ENCODE results near the gene EMILIN1.
A peak's percentile ranks its signal among the peaks of the same experiment; 100 is the strongest.
"Not testable (repeated sequence)": the region's sequence is repeated elsewhere in the genome, so short reads cannot be mapped to it uniquely, and the experiment has no call there.

Gene EMILIN1

DNA sequence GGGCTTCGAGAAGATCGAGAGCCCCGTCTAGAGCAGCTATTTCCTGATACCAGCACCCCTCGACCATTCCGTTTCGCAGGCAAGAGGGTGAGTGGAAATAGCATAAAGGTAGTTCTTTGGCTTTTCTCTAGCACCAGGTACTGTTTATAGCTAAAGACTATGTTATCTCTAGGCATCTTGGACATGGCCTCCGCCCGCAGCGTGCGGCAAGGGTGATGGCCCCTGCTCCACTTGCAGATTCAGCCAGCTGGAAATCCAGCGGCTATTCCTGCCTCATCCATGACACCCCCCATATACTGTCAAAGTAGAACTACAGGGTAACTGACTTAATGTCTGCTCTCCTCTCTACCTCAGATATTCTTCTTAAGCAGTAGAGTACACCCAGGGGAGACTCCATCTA is 23.7 kb upstream of the EMILIN1 start:
- DNase-seq = no peak

DNA sequence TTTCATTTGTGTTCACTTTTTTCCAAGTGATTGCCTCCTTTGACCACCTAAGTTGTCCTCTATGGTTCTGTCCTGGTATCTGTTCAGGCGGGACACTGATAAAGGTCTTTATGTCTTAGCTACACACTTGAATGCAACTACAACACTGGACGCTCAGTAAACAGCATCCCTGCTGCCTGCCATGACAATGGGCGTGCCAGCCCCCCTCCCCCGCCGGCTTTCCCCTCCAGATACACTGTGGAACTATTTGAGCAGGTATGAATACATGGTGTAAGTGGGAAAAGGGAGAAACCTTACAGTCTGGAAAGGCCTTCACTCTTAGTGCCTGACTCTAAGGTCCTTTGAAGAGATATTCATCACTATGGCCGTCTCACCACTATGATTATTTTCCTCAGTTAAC is 21.2 kb upstream of the EMILIN1 start:
- DNase-seq = no peak

DNA sequence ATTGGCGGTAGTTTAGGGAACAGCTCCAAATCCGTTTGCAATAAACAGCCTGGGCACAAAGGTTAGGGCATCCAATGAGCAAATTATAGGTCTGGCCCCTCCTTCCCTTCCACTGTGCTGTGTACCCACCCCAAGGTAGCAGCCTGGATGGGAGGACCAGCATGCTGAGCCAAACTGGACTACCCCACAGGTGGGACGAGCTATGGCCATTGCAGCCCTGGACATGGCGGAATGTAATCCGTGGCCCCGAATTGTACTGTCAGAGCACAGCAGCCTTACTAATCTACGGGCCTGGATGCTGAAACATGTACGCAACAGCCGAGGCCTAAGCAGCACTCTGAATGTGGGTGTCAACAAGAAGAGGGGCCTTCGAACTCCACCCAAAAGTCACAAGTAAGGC is 20.2 kb upstream of the EMILIN1 start:
- DNase-seq = no peak

DNA sequence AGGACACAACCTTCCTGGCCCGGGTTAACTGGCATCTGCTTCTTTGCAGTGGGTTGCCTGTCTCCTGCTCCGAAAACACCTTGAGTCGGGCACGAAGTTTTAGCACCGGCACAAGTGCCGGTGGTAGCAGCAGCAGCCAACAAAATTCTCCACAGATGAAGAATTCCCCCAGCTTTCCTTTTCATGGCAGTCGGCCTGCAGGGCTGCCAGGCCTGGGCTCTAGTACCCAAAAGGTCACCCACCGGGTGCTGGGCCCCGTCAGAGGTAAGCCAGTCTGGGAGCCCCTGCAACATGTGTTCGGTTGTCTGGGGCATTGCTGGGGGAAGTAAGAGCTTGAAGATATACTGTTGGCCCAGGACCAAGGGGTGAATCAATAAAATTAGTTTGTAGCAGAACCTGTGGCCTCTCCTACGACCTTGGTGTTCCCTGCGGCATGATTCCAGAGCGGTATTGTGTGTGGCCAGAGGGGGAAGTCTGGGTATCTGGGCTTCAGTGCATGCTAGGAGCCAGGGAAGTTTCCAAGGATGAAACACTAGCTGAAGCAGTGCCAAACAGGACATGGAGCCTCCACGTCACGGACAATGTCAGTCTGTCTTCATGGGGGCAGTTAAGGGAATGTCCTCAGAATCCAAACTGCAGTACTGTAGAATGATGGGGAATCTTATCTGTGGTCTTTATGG is 19.1 kb upstream of the EMILIN1 start:
- no peak for DNase-seq

DNA sequence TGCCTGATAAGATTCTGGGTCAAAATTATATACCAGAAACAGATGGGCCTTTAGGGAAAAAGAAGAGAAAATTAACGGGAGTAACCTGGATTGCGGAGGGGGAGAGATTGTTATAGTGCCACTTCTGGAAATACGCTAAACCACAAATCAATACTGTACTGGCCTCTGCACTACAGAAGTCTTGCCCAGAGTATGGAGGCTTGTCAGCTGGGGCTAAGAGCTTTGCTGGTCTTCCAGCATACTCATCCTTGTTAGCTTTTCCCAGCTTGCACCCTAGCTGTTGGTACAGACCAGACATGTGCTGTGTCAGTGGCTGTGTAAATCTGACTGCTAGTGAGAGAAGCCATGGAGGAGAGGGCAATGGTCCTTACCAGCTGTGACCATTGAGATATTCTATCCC is 18.1 kb upstream of the EMILIN1 start:
- DNase-seq = no peak

DNA sequence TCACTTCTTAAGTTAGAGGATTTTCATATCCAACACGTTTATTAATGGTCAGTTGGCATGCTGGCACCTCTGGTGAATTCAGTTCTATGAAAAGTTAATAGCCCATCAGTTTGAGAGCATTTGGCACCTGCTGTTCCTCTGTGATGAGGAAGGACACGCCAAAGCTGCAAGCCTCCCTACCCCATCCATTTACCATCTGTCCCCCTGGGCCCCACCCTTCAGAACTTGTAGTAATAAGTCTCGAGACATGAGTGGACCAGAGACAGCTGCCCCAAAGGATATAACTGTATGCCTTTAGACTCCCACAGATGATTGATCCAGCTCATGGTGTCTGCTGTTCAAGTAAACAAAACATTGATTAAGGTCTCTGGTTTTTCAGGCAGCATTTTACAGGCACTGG is 13.3 kb upstream of the EMILIN1 start:
- no peak for DNase-seq

DNA sequence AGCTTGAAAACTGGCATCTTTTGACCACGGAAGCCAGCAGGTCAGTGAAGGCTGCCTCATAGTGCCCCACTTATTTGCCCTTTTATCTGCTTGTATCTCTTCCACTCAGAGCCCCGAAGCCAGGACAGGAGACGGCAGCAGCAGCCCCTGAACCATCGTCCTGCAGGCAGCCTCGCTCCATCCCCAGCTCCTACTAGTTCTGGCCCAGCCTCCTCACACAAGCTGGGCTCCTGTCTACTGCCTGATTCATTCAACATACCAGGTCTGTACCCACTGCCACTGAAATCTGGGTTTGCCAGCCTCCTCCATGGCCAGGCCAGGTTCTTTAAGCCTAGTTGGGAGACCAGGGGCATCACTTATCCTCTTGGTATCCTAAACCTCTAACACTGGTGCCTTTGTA is 11.0 kb upstream of the EMILIN1 start:
- no peak for DNase-seq

DNA sequence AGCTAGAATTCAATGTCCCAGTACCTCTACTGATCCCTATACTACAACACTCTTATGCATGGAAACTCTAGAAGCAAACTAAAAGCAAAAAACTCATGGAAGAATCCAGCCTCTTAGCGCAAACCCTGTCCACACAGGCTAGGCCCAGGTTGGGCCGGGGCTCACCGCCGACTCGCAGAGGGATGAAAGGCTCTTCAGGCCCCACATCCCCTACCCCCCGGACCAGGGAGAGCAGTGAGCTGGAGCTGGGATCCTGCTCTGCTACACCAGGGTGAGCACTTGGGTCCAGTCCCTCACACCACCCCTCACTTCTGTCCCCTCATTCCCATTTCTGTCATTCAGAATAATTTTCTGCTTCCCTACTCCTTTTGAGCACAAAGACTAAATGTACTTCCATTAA is 9.0 kb upstream of the EMILIN1 start:
- no peak for DNase-seq

DNA sequence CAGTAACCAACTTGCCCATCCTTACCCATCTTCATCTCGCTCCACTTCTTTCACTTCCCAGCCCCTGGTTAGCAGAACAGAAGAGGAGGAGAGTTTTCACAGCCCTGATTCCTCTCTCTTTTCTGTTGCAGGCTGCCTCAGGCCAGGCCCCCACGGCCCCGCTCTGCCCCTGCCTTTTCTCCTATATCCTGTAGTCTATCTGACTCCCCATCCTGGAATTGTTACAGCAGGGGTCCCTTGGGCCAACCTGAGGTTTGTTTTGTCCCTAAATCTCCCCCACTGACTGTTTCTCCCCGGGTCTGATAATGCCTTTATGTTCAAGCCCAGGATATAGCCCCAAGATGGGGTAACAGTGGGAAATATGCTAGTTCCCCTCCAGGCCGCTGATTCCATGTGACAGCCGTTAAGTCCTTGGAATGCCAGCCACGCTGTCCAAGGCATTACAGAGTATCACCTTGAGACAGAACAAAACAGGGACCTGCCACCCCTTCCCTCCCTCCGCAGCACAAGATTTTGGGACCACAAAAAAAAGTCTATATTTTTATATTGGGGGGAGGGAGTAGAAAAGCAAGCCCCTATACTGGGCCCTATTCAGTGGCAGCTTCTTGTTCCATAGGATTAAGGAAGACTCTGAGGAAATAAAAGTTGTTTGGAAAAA is 8.3 kb upstream of the EMILIN1 start:
- no peak for DNase-seq

DNA sequence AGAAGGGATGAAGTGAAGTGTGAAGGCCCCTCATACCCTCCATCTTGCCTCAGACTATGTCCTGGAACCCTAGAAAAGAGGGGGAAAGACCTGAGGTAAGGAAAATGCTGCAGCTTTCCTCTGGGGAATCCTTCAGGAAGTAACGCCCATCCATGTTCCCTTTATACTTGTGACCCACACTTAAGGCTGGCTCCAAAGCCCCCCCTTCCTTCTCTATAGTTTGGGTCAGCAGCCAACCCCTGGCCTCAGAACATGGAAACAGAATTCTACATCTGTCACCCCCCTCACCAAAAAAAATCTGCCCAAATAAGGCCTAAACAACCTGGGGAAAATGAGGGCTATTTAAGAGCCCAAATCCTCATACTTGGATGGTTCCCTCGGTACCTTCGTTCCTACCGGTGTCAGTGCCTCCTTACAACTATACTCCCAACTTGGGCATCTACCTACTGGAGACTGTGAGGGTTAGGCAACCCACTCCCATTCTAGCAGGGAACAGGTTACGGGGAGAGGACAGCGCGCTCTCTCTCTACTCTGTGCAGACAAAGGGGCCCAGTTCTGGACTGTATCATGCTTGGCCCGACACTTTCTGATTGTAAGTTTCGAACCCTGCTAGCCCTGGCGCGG is 7.7 kb upstream of the EMILIN1 start:
- DNase-seq = no peak

DNA sequence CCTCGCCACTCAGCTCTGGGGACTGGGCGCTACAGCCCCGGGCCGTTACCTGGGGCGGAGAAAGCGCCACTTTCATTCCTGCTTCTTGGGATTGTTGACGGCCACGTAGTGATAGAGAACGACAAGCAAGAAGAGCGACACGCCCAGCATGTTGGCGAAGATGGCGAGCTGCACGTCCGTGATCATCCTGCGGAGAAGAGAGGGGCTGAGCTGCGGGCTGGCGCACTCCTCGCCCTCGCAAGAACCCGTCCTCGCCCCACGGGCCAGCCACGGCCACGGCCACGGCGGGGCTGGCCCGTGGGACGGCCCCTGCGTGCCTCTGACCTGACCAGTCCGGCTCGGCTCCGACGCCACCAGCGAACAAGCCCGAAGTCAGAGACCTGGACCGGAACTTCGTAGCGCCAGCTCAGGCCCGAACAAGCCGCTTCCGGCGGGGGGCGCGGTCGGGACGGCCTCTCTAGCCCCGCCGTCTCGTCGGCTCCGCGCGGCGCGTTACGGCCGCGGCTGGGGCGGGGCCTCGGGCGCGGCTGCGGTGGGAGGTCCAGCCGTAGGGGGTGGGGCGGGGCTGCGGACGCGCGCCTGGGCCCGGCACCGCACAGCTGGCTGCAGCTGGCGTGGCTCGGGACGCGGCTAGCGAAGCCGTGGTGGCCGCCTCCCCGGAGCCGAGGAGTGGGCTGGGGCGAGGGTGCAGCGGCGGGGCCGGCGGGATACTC is 7.0 kb upstream of the EMILIN1 start, which contains the start of gene OST4:
Gene OST4 (minus strand): TSS at position 378 of the 713 bp plus-strand sequence.
- DNase-seq = peak; percentile 89

DNA sequence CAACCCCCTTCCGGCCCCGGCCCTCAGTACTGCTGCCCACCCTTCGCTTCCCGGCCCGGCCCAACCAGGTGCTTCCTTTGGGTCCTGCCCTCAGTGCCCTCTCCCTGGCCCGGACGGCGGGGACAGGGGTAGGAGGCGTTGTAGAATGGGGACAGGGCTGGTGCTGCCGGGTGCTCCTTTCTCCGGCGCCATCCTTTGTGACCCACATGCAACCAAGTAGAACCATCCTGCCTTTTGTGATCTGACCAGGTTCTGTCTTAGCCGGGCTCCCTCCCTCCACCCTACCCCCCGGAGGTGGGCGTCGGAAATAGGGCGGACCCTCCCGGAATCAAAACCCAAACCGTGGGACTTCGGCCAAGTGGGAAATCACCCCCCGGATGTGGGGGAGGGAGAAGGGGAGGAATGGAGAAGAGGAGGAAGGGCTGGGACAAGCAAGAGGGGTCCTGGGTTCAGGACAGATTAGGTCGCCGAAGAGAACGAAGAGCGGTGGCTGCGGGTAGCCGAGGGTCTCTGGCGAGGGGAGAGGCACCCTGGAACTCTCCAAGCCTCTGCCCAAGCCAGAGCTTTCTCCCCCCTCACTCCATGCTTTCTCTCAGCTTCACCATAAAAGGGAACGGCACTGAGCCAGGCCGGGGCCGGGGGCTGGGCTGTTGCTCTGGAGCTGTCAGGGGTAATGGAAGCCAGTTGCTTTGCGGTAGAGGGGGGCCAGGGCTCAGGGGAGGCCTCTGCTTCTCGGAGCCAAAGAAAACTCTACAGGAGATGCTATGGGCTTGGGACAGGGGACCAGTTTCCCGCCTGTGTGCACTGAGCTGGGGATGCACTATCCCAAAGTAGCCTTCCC is 6.2 kb upstream of the EMILIN1 start:
- DNase-seq = no peak

DNA sequence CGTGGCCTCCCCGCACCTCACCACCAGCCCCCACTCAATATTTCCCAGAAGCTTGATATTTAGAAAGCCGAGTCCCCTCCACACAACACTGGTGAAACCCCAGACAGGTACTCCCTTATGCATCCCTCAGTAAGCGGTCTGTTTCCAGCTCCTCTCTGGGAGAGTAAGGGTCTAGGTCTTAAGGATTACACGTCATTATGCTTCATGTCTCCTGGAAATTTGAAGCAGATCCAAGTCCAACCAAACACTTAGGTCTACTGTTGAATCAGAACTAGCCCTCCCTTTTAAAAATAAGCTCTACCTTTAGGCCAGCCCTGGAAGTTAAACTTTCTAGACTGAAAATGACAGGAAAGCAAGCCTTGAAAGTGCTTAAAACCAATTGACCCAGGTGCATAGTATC is 5.5 kb upstream of the EMILIN1 start:
- DNase-seq = no peak

DNA sequence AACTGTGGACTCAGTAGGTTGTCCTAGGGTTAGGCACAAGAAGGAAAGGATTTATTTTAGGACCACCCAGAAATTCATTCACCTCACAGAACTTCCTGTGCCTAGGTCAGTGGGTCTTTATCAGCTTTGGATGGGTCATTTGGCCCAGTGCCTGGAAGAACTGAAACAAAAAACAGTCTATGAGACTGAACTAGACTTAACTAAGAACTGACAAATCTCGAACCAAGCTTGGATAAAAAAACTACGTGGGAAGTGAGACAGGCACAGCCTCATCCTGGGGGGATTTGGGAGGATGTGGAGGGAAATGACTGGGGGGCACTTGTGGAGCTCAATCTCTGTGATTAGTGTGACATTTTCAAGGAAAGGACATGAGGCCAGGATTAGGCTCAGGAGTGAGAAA is 4.6 kb upstream of the EMILIN1 start:
- no peak for DNase-seq

DNA sequence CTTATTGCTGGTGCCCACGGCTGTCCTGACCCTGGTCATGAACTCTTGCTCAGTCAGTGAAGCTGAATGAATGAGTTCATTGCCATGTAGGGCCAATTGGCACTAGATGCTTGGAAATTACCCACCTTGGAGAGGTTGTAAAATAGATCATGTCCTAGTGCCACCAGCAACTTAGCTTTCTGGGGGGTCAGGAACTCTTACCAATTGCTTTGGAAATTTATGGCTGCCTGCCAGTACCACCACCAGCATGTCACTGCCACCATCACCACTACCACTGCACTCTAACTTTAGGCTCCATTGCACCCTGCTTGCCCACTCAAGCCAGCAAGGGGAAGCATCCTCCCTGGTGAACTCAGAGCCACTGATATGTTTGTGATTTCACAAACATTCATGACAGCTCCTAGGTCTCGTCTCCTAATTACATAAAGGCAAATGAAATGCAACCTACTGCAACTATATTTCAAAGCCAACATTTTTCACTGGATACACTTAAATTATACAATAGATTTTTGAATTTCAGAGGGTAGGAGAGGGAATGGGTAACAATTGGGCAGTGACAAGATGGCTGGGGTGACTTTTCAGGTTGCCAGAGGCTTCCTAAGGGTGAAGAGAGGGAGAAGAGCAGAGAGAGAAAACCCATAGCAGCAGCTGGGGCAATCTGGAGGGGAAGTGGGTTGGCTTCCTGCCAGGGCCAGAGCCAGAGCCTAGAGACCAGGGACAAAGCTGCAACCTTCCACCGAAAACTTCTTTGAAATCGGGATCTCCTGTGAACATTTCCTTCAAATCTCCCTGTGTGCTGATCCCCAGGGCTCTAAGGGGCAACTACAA is 3.5 kb upstream of the EMILIN1 start:
- DNase-seq = peak; percentile 47

DNA sequence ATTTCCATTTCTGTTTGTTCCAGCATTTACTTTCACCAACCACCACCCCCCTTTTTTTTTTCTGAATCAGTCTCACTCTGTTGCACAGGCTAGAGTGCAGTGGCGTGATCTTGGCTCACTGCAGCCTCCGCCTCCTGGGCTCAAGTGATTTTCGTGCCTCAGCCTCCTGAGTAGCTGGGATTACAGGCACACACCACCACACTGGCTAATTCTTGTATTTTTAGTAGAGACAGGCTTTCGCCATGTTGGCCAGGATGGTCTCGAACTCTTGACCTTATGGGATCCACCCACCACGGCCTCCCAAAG is 2.9 kb upstream of the EMILIN1 start:
- DNase-seq = not testable (repeated sequence)

DNA sequence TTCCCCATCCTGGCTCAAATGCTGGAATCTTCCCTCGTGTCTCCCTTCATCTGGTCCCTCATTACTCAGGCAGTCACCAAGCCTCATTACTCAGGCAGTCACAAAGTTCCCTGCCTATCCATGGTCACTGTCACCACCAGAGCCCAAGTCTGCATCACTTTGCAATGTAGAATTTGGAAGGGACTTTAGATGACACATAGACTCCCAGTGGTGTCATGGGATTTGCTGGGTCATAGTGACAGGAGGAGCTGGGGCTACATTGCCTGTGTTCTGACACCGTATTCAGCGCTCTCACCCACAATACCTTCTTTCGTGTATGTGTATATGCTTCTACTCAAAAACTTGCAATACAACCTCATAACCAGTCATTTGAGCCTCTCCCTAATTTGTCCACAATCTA is 2.1 kb upstream of the EMILIN1 start:
- DNase-seq = no peak

DNA sequence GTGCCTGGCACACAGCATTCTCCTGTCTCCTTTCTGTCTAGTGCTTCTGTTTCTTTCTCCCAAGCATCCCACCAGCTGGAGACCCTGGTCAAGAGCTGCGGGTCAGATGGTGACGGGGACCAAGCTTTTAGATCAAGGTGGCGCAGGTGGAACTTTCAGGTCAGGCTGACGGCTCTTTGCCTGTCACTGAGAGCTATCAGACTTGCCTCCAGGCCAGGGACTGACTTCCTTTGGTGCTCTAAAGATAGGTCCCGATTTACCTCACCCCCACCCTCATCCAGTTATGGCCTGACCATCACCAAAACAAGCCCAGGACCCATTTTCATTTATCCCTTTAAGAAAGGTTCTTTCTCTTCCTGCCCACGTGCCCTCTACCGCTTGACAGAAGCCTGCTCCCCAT is 1.2 kb upstream of the EMILIN1 start:
- DNase-seq = no peak

DNA sequence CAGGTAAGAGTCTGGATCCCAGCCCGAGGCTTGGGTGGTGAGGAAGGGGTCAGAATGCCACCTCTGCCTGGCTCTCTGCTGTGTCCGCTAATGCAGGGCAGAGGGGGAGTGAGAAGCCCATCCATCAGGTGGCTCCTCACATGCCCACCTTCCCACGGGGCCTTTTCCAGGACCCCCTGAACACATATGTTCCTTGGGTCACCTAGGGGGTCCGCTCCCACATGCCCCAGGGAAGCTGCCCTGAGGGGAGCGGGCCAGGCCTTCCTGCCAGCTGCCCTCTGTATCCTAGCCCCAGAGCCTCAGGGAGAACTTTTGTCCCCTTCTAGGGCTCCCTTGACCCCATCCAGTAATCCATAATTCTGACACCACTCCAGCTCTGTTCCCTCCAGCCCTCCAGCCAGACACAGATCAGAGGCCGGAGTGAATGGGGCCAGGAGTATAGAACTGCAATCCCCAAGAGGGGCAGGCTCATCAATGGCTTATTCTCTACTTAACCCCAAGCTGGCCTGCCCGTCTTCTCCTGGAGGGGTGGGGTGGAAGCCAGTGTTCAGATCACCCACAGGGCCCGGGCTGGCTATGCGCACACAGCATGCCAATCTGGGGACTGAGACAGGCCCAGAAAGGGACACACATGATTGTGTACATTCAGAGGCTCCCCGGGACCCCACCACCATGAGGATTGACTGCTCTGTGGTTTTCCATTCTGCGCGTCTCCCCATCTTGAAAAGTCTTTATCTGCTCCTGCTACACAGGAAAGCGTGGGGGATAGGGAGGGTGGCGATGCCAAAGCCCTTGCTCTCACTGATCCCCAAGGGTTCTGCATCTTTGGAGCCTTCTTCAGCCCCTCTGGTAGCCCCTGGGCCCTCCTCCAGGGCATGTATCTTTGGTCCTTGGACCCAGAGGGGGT is 1.1 kb downstream of the EMILIN1 start:
- DNase-seq = no peak

DNA sequence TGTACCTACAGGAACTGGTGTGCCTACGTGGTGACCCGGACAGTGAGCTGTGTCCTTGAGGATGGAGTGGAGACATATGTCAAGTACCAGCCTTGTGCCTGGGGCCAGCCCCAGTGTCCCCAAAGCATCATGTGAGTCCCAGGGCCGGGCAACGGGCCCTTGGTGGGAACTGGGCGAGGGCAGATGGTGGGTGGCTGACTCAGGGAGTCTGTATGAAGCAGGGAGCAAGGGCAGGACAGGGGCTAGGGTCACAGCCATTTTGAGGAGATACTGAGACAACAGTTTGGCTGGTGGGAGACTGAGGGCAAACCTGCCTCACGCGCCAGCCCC is 1.7 kb downstream of the EMILIN1 start:
- DNase-seq = no peak

DNA sequence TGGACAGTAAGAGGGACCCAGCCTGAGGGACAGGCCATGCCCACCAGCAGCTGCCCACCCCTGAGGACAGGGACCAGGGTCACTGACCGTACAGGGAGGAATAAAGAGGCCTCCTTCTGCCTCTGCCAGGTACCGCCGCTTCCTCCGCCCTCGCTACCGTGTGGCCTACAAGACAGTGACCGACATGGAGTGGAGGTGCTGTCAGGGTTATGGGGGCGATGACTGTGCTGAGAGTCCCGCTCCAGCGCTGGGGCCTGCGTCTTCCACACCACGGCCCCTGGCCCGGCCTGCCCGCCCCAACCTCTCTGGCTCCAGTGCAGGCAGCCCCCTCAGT is 2.2 kb downstream of the EMILIN1 start:
- DNase-seq = no peak

Measured in activated CD8-positive, alpha-beta memory T cell treated with anti-CD3 and anti-CD28 coated beads, Interleukin-2, amount 50 U/mL, for 4 hours (primary cell).